Measurements from ENCODE around the gene ATP2A1.
A peak's percentile ranks its signal among the peaks of the same experiment; 100 is the strongest.
"Not testable (repeated sequence)": the region's sequence is repeated elsewhere in the genome, so short reads cannot be mapped to it uniquely, and the experiment has no call there.

Gene ATP2A1

DNA sequence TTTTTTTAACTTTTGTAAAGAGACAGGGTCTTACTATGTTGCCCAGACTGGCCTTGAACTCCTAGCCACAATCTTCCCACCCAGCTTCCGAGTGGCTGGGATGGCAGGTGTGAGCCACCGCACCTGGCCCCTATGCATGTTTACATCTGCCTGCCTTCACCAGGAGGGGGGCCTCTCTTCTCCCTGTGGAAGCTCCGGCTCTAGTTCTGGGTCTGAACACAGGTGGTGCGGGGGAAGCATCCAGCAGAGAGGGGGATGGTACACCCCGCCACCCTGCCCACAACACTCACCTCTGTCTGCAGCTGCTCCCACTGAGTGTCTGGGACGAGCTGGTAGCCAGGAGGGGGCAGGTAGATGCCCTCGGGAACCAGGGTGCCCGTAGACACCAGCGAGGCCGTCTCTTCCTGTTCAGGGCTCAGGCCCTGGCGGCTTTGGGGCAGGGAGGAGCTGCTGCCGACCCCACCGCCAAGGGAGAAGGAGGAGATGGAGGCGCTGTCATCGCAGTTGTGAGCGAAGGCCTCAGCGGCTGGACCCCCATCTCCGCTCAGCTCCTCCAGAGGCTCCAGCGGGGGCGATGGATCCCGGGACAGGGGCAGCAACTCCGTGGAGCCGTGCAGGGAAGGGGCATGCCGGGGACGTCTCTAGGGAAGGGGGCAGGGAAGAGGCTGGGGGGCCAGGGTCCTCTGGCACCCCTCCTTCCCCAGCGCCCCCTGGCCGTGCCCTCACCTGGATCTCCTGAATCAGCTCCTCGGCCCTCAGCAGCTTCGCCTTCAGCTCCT, 35.8 kb downstream of the ATP2A1 start:
- DNase-seq: no peak

DNA sequence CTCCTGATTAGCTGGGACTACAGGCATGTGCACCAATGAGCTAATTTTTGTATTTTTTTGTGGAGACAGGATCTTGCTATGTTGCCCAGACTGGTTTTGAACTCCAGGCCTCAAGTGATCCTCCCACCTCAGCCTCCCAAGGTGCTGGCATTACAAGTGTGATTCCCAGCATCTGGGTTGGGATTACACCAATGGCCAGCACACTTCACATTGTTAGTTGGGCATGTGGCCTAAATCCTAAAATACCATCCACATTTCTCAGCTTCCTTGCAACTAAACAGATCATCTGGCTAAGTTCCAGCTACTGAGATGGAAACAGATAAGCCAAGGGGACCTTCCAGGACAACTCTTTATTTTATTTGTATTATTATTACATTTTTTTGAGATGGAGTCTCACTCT, 36.9 kb downstream of the ATP2A1 start:
- no peak for DNase-seq

DNA sequence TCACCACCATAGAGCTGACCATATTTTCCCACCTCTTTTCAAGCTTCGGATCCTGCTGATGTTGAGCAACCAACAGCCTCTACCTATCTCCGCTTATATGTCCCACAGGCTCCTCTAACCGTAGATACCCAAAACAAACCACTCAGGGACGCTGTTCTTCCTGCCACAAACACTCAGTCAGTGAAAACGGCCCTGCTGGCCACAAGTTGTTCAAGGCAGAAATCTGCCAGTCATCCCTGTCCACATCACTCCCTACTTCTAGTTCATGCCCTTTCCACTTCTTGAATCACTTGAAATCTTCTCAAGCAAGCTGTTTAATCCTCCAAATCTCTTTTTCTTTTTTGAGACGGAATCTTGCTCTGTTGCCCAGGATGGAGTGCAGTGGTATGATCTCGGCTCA, 38.8 kb downstream of the ATP2A1 start:
- no peak for DNase-seq

- DNase-seq: no peak
Measured at GRCh38 chr16:28918698-28919097, 40.4 kb downstream of the ATP2A1 start.

DNA sequence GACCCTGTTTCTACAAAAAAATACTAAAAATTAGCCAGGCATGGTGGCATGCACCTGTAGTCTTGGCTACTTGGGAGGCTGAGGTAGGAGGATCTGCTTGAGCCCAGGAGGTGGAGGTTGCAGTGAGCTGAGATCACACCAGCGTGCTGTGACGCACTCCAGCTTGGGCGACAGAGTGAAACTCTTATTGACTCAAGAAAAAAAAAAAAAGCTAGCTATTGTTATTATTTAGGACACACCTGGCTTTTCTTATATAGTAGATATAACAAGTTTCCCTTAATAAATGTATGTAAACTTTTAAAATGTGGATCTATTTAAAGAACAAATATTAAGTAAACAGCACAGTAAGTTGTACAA, 44.9 kb downstream of the ATP2A1 start:
- DNase-seq: no peak

GRCh38 chr16:28923652-28924398, 45.5 kb downstream of the ATP2A1 start:
- DNase-seq: no peak

DNA sequence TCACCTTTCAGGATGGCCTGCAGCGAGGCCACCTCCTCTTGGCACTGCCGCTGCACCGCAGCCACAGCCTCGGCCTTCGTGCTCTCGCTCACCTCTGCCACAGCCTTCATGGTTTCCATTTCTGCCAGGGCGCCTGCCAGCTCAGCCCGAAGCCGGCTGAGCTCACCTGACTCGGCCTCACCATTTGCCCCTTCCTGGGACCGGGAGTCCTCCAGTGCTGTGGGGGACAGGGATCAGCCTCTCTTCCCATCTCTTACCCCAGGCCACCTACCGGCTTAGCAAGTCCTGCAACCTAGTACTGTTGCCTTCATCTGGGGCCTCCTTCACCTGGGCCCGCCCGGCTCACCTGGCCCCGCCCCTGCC, 46.1 kb downstream of the ATP2A1 start:
- no peak for DNase-seq

- peak; percentile 98 for DNase-seq
Measured at GRCh38 chr16:28924762-28925385, 46.6 kb downstream of the ATP2A1 start, which contains the start of gene RABEP2. Gene RABEP2, minus strand, starts transcription at chr16:28925238. Its CDS starts 75 bp downstream, at chr16:28925163.

- peak; percentile 72 for DNase-seq
Measured at GRCh38 chr16:28925386-28926228, 47.3 kb downstream of the ATP2A1 start.

GRCh38 chr16:28926284-28926683, 48.0 kb downstream of the ATP2A1 start:
- DNase-seq: not testable (repeated sequence)

DNA sequence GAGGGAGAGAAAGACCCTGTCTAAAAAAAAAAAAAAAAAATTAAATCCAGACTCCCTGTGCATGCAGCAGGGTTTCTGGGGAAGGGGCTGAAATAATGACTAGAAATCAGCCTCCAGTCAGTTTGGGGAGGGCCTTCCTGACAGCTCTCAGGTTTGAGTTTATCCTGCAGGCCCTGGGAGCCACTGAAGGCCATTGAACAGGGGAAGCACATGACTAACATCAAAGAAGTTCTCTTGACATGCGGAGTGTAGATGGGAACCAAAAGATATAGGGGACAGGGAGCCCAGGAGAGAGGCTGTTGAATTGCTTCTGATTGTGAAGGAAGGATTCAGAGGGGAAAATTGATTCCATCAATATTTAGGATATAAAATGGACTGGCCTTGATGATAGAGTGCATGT, 49.5 kb downstream of the ATP2A1 start:
- no peak for DNase-seq

DNA sequence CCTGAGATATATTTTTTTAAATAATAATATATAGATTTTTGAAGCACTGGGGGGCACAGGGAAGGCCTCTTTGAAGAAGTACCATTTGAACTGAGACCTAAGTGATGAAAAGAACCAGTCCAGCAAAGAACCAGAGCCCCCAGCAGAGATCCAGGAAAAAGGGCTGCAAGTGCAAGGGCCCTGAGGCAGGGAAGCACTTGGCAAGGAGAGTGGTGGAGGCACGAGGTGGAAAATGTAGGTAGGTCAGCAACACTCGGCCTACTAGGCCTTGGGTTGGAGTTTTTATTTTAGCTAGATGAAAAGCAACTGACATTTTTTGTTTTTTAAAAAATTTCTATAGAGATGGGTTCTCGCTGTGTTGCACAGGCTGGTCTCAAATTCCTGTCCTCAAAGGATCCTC, 51.9 kb downstream of the ATP2A1 start:
- DNase-seq: no peak

DNA sequence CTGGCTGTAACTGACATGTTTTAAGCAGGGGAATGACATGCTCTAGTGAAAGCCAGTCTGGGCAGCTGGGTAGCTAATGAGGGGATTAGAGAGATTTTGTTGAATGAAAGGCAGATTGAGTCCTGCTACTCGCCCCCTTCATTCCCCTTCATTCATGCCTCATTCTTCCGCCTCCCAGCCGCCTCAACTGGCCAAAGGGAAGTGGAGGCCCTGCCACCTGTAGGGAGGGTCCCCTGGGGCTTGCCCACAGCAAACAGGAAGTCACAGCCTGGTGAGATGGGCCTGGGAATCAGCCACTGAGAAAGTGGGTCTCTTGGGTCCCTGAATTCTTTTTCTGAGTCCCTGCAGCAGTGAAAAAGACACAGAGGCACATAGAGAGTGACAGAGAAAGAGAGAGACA, 52.4 kb downstream of the ATP2A1 start:
- no peak for DNase-seq

- DNase-seq: no peak
Measured at GRCh38 chr16:28931801-28932225, 53.5 kb downstream of the ATP2A1 start, which contains the start of gene CD19. Gene CD19, plus strand, starts transcription at chr16:28931971. Its CDS starts 30 bp downstream, at chr16:28932001.

DNA sequence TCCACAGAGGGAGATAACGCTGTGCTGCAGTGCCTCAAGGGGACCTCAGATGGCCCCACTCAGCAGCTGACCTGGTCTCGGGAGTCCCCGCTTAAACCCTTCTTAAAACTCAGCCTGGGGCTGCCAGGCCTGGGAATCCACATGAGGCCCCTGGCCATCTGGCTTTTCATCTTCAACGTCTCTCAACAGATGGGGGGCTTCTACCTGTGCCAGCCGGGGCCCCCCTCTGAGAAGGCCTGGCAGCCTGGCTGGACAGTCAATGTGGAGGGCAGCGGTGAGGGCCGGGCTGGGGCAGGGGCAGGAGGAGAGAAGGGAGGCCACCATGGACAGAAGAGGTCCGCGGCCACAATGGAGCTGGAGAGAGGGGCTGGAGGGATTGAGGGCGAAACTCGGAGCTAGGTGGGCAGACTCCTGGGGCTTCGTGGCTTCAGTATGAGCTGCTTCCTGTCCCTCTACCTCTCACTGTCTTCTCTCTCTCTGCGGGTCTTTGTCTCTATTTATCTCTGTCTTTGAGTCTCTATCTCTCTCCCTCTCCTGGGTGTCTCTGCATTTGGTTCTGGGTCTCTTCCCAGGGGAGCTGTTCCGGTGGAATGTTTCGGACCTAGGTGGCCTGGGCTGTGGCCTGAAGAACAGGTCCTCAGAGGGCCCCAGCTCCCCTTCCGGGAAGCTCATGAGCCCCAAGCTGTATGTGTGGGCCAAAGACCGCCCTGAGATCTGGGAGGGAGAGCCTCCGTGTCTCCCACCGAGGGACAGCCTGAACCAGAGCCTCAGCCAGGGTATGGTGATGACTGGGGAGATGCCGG, 54.3 kb downstream of the ATP2A1 start:
- DNase-seq: no peak

DNA sequence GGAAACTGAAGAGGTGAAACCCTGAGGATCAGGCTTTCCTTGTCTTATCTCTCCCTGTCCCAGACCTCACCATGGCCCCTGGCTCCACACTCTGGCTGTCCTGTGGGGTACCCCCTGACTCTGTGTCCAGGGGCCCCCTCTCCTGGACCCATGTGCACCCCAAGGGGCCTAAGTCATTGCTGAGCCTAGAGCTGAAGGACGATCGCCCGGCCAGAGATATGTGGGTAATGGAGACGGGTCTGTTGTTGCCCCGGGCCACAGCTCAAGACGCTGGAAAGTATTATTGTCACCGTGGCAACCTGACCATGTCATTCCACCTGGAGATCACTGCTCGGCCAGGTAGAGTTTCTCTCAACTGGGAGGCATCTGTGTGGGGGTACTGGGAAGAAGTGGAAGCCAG, 54.9 kb downstream of the ATP2A1 start:
- DNase-seq: no peak

DNA sequence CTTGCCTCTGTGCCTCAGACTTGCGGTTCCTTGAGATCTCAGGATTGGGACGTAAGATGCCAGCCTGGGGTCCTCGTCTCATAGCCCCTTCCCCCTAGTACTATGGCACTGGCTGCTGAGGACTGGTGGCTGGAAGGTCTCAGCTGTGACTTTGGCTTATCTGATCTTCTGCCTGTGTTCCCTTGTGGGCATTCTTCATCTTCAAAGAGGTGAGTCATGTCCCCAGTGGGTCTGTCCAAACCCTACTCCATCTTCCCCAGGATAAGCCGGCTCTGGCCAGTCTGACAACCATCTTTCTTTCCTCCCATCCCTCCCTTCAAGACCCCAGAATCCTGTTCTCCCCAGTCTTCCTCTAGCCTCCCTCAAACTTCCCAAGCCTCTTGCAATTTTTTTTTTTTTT, 57.1 kb downstream of the ATP2A1 start:
- no peak for DNase-seq

DNA sequence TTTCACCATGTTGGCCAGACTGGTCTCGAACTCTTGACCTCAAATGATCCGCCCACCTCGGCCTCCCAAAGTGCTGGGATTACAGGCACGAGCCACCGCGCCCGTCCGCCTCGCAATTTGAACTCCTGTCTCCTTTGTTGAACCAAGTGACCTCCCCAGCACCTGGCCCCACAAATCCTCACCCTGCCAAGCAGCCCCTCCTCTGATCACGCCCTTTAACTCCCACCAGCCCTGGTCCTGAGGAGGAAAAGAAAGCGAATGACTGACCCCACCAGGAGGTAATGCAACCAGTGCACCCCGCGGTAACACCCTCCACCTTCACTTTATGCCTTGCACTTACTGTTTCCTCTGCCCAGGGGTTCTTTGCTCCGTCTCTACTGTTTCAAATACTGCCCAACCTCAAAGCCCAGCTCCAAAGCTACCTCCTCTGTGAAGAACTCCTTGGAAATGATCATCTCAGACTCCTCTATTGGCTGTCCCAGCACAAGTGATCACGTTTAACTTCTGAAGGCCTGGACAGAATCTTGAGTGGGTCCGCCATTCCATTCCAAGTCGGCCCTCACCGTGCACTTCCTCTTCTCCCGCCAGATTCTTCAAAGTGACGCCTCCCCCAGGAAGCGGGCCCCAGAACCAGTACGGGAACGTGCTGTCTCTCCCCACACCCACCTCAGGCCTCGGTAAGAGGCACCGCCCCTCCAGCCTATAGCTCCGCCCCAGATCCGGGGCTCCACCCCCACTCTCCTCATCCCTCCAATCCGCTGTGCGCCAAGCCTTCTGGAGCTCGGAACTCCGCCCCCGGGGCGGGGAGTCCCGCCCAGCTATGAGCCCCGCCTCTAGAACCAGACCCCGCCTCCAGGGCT, 57.9 kb downstream of the ATP2A1 start:
- DNase-seq: peak; percentile 81

GRCh38 chr16:28936784-28937155, 58.5 kb downstream of the ATP2A1 start:
- DNase-seq: no peak

DNA sequence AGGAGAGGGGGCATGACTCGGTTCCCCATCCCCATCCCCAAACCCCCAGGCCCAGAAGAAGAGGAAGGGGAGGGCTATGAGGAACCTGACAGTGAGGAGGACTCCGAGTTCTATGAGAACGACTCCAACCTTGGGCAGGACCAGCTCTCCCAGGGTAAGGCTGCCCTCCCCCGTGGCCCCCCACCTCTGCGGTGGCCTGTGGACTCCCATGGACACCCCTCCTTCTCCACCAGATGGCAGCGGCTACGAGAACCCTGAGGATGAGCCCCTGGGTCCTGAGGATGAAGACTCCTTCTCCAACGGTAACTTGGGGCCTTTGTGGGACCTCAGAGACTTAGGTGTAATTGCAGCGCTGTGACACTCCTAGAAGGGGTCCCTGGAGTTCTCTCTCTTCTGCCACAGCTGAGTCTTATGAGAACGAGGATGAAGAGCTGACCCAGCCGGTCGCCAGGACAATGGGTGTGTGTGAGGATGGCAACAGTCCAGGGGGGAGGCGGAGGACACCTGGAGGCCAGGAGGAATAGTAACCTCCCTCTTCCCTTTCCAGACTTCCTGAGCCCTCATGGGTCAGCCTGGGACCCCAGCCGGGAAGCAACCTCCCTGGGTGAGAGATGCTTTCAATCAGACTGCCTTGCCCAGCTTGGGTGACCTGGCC, 59.1 kb downstream of the ATP2A1 start:
- no peak for DNase-seq

- no peak for DNase-seq
Measured at GRCh38 chr16:28938721-28939120, 60.4 kb downstream of the ATP2A1 start.
